ENCODE data around the gene SLC26A2. TPM values are rescaled to one million over a fixed set of nuclear protein-coding genes. Genes with fewer than 3 reads are reported as not detected.

SLC26A2 gene
- total and polyA plus RNA-seq, 2 of the 8 experiments (the other 6 are each of a cell fraction or from before 2014, with no cell fraction given) = 3.7 to 11.4 TPM

DNA sequence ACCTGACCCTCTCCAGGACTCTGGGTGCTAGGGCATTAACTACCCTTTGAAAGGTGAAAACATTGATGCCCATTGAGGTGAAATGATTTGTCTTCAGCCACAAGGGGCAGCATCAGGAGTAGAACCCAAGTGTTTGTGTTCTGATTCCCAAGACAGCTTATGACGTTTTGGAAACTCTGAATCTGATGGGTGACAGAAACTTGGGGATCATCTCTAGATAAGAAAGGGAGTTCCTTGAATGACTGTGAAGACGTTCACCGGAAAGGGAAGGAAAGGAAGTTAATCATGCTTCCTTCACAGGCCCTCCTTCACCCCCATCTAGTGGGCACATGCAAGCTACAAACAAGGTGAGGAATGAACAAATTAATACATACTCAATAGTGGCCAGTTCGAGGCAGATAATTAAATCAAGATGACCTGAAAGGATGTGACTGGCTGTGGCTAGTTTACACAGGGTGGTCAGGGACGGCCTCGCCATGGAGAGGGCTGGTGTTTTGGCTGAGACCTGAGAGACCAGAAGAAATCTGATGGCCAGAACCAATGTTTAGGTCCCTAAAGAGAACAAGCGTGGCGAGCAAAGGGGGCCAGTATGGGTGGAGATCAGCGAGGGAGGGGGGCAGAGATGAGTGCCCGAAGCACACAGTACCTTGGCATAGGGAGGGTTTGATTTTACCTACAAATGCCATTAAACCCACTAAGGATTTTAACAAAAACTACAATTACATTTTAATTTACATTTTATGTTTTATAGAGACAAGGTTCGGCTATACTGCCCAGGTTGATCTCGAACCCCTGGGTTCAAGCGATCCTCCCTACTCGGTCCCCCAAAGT lies 937 bp upstream of the SLC26A2 start:
- Histone ChIP-seq H2BK5ac (ENCODE audit: low read depth, low read length) (peak overlapping the region; percentile 49; the same call in 1 of the 2 replicates), H4K20me1 (replicated peaks in 1 of 2; ENCODE audit: control insufficient read depth in 1 of 2, insufficient read depth in 2 of 2, low read length in 2 of 2) (peaks cover 0 to 2% of the 10 kb centered on the region in 2 experiments), H4K8ac (ENCODE audit: extremely low read depth, insufficient read depth, low read length) (0 out of 2 replicates have a peak overlapping the region, but pooled peaks have one; percentile 32), H2AFZ (ENCODE audit: low read length) (peak overlapping the region; percentile 59), H3K9me3 (ENCODE audit: insufficient read depth in 2 of 2, low read depth in 1 of 2, low read length in 1 of 2) (no peaks in the 10 kb centered on the region), H3K27me3 (replicated peaks in 1 of 4; ENCODE audit: control insufficient read depth in 3 of 4, extremely low read depth in 1 of 4, insufficient read depth in 3 of 4, low read length in 3 of 4) (peaks cover 0 to 5% (median 1%) of the 10 kb centered on the region in 4 experiments; a peak in 3 of 7 replicates), H3K27ac (ENCODE audit: low read depth, low read length) (0 out of 2 replicates have a peak overlapping the region, but pooled peaks have one; percentile 26), H3K79me1 (ENCODE audit: low read depth, low read length) (no peaks in the 10 kb centered on the region), H2AK5ac (ENCODE audit: low read depth, low read length) (no peak overlapping the region), H3K9ac (replicated peaks in 1 of 4; ENCODE audit: extremely low read depth in 1 of 4, low read depth in 3 of 4, low read length in 3 of 4) (peak overlapping the region in 1 of 4 experiments; percentile 53; a peak in 2 of 7 replicates), H3K36me3 (ENCODE audit: control insufficient read depth in 2 of 4, insufficient read depth in 4 of 4, low read length in 3 of 4) (no peaks in the 10 kb centered on the region), H2BK15ac (ENCODE audit: low read length) (no peak overlapping the region; the same call in 1 of the 2 replicates), H4K91ac (replicated peaks; ENCODE audit: insufficient read length, low read length) (no peak overlapping the region), H3K4me2 (ENCODE audit: insufficient read depth in 1 of 2, low read depth in 2 of 2, low read length in 2 of 2) (peak overlapping the region; percentile 71 to 95), H3K4ac (replicated peaks; ENCODE audit: insufficient read length, low read depth, low read length) (peak overlapping the region; percentile 27), H3K18ac (ENCODE audit: extremely low read depth, low read length) (no peak overlapping the region), H3K23ac (ENCODE audit: insufficient read length) (no peak overlapping the region), H3K79me2 (ENCODE audit: control insufficient read depth in 1 of 2, insufficient read depth in 2 of 2, low read length in 2 of 2) (no peaks in the 10 kb centered on the region), H3K23me2 (ENCODE audit: low read depth, low read length) (peaks cover 9% of the 10 kb centered on the region), H2BK12ac (ENCODE audit: low read depth, low read length) (no peak overlapping the region), H3K14ac (ENCODE audit: insufficient read length) (no peak overlapping the region), H2BK120ac (replicated peaks; ENCODE audit: low read depth, low read length) (no peak overlapping the region), H2BK20ac (ENCODE audit: low read length) (no peak overlapping the region), H3K4me1 (replicated peaks in 1 of 4; ENCODE audit: control insufficient read depth in 3 of 4, insufficient read depth in 4 of 4, low read length in 3 of 4) (peaks cover 0 to 8% (median 5%) of the 10 kb centered on the region in 4 experiments; a peak in 4 of 7 replicates), H4K5ac (ENCODE audit: insufficient read length, low read depth, low read length) (no peak overlapping the region), H3K56ac (replicated peaks; ENCODE audit: insufficient read length, low read depth, low read length) (no peak overlapping the region), H3K4me3 (ENCODE audit: extremely low read depth in 1 of 4, insufficient read depth in 2 of 4, low read depth in 3 of 4, low read length in 4 of 4) (peak overlapping the region; percentile 39 to 87 (median 57))
- POLR2A ChIA-PET (ENCODE audit: partially characterized antibody) = interaction anchor here (0.8 to 1.7 kb wide), 3 partner anchors 42 to 123 kb away, joined by 3 to 4 read pairs (median 3); no protein-coding TSS in a partner anchor
- TF ChIP-seq TAF7 (optimal IDR thresholded peaks at IDR 0.05; ENCODE audit: borderline replicate concordance, low read depth, low read length) (no peak), RAD21 (IDR thresholded peaks at IDR 0.05 in 1 of 2, conservative IDR thresholded peaks at IDR 0.05 in 1 of 2; ENCODE audit: low read depth in 2 of 2, low read length in 2 of 2) (0 out of 4 replicates have a peak, but pooled peaks of 1 of the 2 experiments have one; percentile 18), CTCF (IDR thresholded peaks at IDR 0.05; ENCODE audit: control extremely low read depth in 1 of 3, insufficient read depth in 1 of 3, low read depth in 1 of 3, low read length in 3 of 3) (peak in 2 of 3 experiments; percentile 59 to 72; a peak in 3 of 4 replicates)
- DNase-seq (ENCODE audit: low read depth in 1 of 2, low spot score in 2 of 2) (peak in 1 of 2 experiments; percentile 52), FAIRE-seq (peak; percentile 48)
- CTCF ChIA-PET (ENCODE audit: partially characterized antibody) = interaction anchor here (0.6 to 8.5 kb wide), 40 partner anchors 9 to 615 kb away, joined by 3 to 112 read pairs (median 4); partner anchors contain the start of genes GRPEL2, PDE6A and TIGD6
- WGBS, 2 experiments (ENCODE audit: extremely low coverage in 1 of 2, insufficient coverage in 1 of 2, insufficient read length in 1 of 2, insufficient replicate concordance in 2 of 2, low coverage in 1 of 2, low lambda C conversion rate in 2 of 2, missing lambda C conversion rate in 1 of 2) = 40% methylated on average over 14 of the region's 14 CpGs; no CpG with 5 or more reads in 1 of the 2 experiments
